ENCODE data around the gene WDR74.
"Not testable (repeated sequence)": the region's sequence is repeated elsewhere in the genome, so short reads cannot be mapped to it uniquely, and the experiment has no call there.

WDR74 gene

DNA sequence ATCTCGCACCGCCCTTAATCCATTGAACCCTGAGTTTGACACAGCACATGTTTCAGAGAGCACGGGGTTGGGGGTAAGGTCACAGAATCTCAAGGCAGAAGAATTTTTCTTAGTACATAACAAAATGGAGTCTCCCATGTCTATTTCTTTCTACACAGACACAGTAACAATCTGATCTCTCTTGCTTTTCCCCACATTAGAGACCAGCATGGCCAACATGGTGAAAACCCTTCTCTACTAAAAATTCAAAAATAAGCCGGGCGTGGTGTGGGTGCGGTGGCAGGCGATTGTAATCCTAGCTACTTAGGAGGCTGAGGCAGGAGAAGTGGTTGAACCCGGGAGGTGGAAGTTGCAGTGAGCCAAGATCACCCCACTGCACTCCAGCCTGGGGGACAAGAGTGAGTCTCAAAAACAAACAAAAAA lies 19.9 kb upstream of the WDR74 start:
- H3K36me3 ChIP-seq (ENCODE audit: control insufficient read depth, insufficient read depth, low read length); DNase-seq; H3K9me3 ChIP-seq (ENCODE audit: control insufficient read depth, low read length); H3K27ac ChIP-seq (ENCODE audit: insufficient read depth, low read length, poor library complexity, severe bottlenecking); H3K4me3 ChIP-seq (ENCODE audit: insufficient read depth, low read depth, low read length, poor library complexity, severe bottlenecking); H3K27me3 ChIP-seq (replicated peaks; ENCODE audit: control insufficient read depth, insufficient read depth, low read length, poor library complexity, severe bottlenecking): not testable (repeated sequence)
- H3K4me1 ChIP-seq (ENCODE audit: control insufficient read depth, insufficient read depth, low read length, poor library complexity, severe bottlenecking) = peaks cover 12% of the 10 kb centered on the region

DNA sequence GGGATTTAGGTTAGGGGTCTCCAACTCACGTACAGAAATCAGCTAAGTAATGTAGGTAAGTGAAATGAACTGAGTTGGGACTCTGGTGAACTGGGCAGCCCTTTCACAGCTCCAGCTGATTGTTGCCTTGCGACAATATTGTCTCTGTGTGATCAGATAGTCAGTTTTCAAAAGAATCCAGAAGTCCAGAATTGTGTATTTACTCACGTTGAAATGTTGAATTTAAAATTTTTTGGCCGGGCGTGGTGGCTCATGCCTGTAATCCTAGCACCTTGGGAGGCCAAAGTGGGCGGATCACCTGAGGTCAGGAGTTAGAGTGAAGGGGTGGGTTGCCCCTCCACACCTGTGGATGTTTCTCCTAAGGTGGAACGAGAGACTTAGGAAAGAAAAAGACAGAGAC lies 18.8 kb upstream of the WDR74 start:
- Histone ChIP-seq H3K9me3 (ENCODE audit: control insufficient read depth, low read length) (no peaks in the 10 kb centered on the region), H3K27ac (ENCODE audit: insufficient read depth, low read length, poor library complexity, severe bottlenecking) (no peak overlapping the region), H3K4me3 (ENCODE audit: insufficient read depth, low read depth, low read length, poor library complexity, severe bottlenecking) (no peak overlapping the region), H3K27me3 (replicated peaks; ENCODE audit: control insufficient read depth, insufficient read depth, low read length, poor library complexity, severe bottlenecking) (no peaks in the 10 kb centered on the region), H3K36me3 (ENCODE audit: control insufficient read depth, insufficient read depth, low read length) (peaks cover 14% of the 10 kb centered on the region), H3K4me1 (ENCODE audit: control insufficient read depth, insufficient read depth, low read length, poor library complexity, severe bottlenecking) (peaks cover 23% of the 10 kb centered on the region)
- DNase-seq = no peak

DNA sequence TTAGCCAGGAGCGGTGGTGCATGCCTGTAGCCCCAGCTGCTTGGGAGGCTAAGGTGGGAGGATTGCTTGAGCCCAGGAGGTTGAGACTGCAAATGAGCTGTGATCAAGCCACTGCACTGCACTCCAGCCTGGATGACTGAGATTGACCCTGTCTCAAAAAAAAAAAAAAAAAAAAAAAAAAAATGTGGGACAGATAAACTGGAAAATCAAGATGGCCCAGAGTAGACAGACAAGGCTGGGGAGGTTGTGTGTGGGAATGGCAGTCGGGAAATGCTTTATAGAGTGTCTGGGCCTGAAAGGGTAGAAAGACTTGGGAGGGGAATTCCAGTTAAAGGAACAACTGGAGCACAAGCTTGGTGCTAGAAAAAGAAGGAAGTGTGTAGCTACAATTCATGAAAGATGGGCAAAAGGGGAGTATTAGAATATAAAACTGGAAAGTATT lies 18.2 kb upstream of the WDR74 start:
- no peak overlapping the region for H3K27ac ChIP-seq (ENCODE audit: insufficient read depth, low read length, poor library complexity, severe bottlenecking)
- peaks cover 30% of the 10 kb centered on the region for H3K4me1 ChIP-seq (ENCODE audit: control insufficient read depth, insufficient read depth, low read length, poor library complexity, severe bottlenecking)
- H3K4me3 ChIP-seq (ENCODE audit: insufficient read depth, low read depth, low read length, poor library complexity, severe bottlenecking) = no peak overlapping the region
- H3K9me3 ChIP-seq (ENCODE audit: control insufficient read depth, low read length) = no peaks in the 10 kb centered on the region
- DNase-seq = no peak
- H3K27me3 ChIP-seq (replicated peaks; ENCODE audit: control insufficient read depth, insufficient read depth, low read length, poor library complexity, severe bottlenecking) = no peaks in the 10 kb centered on the region
- H3K36me3 ChIP-seq (ENCODE audit: control insufficient read depth, insufficient read depth, low read length) = peaks cover 20% of the 10 kb centered on the region

DNA sequence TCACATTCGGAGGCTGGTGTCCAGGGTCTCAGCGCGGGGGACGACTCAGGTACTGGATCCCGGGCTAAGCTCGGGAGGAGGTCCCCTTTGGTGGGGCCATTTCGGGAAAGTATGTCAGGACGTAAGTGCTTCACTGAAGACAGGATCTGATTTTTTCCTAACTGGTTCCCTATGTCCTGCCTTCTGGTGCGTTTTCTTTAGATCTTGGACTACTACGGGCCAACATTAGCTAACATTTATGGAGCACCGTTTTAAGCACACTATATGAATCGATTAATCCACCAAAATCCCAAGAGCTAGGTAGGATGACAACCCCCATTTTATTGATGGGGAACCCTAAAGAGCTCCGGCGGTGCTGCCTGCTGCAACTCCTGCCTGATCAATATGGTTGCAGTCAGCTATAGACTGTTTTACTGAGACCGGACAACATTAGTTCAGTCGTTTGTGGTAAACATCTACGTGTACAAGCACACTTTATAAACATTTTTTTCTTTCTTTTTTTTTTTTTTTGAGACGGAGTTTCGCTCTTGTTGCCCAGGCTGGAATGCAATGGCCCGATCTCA lies 17.0 kb upstream of the WDR74 start:
- no peak for DNase-seq
- Histone ChIP-seq H3K4me3 (ENCODE audit: insufficient read depth, low read depth, low read length, poor library complexity, severe bottlenecking) (peak overlapping the region; percentile 74), H3K4me1 (ENCODE audit: control insufficient read depth, insufficient read depth, low read length, poor library complexity, severe bottlenecking) (peaks cover 30% of the 10 kb centered on the region), H3K27me3 (replicated peaks; ENCODE audit: control insufficient read depth, insufficient read depth, low read length, poor library complexity, severe bottlenecking) (no peaks in the 10 kb centered on the region), H3K27ac (ENCODE audit: insufficient read depth, low read length, poor library complexity, severe bottlenecking) (peak overlapping the region; percentile 75), H3K9me3 (ENCODE audit: control insufficient read depth, low read length) (no peaks in the 10 kb centered on the region), H3K36me3 (ENCODE audit: control insufficient read depth, insufficient read depth, low read length) (peaks cover 32% of the 10 kb centered on the region)

DNA sequence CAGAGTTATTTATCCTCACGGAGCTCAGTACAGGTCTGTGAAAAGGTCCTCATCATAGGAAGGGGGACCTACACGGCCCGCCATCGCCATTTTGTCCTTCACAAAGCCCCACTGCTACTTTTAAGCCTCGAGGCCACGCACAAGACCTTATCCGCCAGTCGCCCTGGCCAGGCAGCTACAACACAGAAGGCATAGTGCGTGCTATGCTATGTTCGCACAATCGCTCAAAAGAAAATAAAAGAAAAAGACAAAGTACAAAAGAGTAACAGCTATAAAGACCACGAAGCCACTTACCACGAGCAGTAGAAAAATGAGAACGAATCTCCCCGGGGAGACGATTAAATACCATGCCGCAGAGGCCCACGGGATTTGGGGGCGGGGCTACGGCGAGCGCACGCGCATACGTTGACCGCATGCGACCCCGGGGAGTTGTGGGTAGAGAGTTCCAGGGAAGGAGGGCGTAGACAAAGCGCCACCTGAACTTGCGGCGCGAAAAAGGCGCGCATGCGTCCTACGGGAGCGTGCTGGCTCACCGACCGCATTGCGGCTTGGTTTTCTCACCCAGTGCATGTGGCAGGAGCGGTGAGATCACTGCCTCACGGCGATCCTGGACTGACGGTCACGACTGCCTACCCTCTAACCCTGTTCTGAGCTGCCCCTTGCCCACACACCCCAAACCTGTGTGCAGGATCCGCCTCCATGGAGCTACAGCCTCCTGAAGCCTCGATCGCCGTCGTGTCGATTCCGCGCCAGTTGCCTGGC lies 16.4 kb upstream of the WDR74 start:
- Histone ChIP-seq H3K36me3 (ENCODE audit: control insufficient read depth, insufficient read depth, low read length) (peaks cover 32% of the 10 kb centered on the region), H3K27me3 (replicated peaks; ENCODE audit: control insufficient read depth, insufficient read depth, low read length, poor library complexity, severe bottlenecking) (no peaks in the 10 kb centered on the region), H3K9me3 (ENCODE audit: control insufficient read depth, low read length) (no peaks in the 10 kb centered on the region), H3K4me1 (ENCODE audit: control insufficient read depth, insufficient read depth, low read length, poor library complexity, severe bottlenecking) (peaks cover 35% of the 10 kb centered on the region), H3K4me3 (ENCODE audit: insufficient read depth, low read depth, low read length, poor library complexity, severe bottlenecking) (peak overlapping the region; percentile 74), H3K27ac (ENCODE audit: insufficient read depth, low read length, poor library complexity, severe bottlenecking) (peak overlapping the region; percentile 80)
- peak; percentile 96 to 98 (median 96) for DNase-seq

DNA sequence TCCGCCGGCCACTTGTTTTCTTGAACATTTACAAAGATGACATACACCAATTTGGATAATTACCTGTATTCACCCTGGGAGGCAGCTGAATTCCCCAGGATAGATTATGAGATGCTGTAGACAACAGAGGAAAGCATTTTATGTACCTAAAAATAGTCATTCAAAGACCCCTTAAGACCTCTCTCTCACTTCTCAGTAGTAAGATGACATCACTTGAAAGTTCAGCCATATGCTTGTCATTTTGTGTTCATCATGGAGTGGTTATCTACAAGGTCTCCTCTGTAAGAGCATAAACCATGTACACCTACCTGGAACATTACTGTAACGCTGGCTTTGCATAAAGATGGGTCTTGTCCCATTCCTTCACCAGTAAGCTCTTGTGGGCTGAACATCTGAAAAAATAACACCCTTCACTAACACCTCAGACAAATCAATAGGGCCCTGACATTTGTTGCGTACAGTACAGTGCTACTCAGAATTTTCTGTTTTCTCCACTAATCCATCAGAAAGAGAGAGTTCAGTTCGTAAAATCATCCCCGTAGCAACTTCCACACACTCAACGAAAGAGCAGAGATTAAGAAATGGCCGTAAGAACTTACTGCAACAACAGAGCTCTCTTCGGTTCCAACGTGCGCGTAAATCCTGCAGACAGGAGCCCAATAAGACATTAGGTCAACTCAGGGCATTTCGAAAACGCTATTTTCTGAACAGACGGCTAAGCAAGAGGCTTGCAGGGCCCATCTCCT lies 15.6 kb upstream of the WDR74 start:
- H3K4me3 ChIP-seq (ENCODE audit: insufficient read depth, low read depth, low read length, poor library complexity, severe bottlenecking) = peak overlapping the region; percentile 74
- no peak for DNase-seq

DNA sequence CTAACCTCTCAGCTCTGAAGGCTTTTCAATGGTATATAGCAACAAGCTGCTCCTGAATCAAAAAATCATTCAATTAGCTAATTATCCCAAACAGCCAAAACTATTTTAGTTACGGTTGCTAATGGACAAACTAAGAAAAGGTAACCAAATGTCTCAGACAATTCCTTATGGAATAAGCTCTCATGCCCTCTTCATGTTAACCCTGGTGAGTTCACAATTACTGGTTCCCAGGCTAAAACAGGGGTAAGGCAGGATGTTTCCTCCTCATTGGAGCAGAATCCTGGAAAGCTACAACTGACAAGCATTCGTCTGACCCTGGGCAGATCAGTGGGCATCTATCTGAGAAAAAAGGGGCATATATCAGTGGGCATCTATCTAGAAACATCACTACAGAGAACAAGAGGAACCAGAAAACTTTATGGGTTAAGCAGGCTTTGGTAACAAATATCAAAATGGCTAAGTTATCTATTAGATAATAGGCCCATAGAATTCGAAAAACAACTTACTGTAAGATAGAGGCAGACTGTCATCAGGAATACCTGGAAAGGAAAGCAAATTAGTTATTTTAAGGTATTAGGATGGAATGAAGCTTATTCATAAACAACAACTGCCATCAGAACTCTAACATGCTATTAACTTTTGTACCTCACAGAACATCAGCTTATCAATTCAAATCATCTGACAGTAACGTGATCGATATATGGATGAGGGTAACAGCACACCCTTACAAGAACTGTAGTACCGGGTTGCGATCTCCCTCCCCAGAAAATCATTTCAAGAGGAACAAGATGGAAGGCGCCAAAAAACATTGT lies 14.8 kb upstream of the WDR74 start:
- H3K4me1 ChIP-seq (ENCODE audit: control insufficient read depth, insufficient read depth, low read length, poor library complexity, severe bottlenecking) = peaks cover 35% of the 10 kb centered on the region

More for the DNA sequence above, 15.6 kb upstream of the WDR74 start:
- Histone ChIP-seq H3K9me3 (ENCODE audit: control insufficient read depth, low read length) (no peaks in the 10 kb centered on the region), H3K27ac (ENCODE audit: insufficient read depth, low read length, poor library complexity, severe bottlenecking) (peak overlapping the region; percentile 80), H3K4me1 (ENCODE audit: control insufficient read depth, insufficient read depth, low read length, poor library complexity, severe bottlenecking) (peaks cover 35% of the 10 kb centered on the region), H3K36me3 (ENCODE audit: control insufficient read depth, insufficient read depth, low read length) (peaks cover 32% of the 10 kb centered on the region), H3K27me3 (replicated peaks; ENCODE audit: control insufficient read depth, insufficient read depth, low read length, poor library complexity, severe bottlenecking) (no peaks in the 10 kb centered on the region)

DNA sequence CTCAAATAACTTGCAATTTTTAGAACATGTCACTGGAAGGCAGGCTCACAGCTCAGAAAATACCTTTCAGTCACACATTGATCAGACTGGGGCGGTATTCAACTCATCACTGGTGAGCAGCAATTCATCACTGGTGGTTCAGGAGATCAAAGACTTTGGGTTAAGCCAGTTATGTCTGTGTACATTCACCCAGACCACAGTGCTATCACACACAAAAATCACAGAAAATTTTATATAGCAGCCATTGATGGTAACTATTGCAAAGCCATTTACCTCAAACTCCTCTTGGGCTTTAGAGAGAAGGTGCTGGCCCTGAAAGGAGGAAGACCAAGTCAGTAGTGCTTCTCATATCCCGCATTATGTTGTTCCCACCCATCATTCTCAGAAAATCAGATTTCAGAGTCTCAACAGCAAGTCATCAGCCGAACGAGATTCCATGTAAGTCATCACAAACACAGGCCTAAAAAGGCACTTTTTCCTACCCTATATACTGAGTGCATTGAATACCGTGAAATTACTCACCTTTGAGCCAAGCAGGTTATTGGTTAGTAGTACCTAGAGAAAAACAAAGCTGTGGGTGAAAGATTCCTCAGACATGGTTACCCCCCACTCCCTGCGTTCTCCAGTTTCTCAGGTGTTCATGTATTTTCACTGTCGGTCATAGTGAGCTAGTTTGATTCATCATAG lies 14.0 kb upstream of the WDR74 start:
- Histone ChIP-seq H3K27me3 (replicated peaks; ENCODE audit: control insufficient read depth, insufficient read depth, low read length, poor library complexity, severe bottlenecking) (no peaks in the 10 kb centered on the region), H3K4me3 (ENCODE audit: insufficient read depth, low read depth, low read length, poor library complexity, severe bottlenecking) (peak overlapping the region; percentile 74), H3K4me1 (ENCODE audit: control insufficient read depth, insufficient read depth, low read length, poor library complexity, severe bottlenecking) (peaks cover 35% of the 10 kb centered on the region), H3K9me3 (ENCODE audit: control insufficient read depth, low read length) (no peaks in the 10 kb centered on the region), H3K36me3 (ENCODE audit: control insufficient read depth, insufficient read depth, low read length) (peaks cover 32% of the 10 kb centered on the region), H3K27ac (ENCODE audit: insufficient read depth, low read length, poor library complexity, severe bottlenecking) (peak overlapping the region; percentile 80)
- no peak for DNase-seq

More for the DNA sequence above, 14.8 kb upstream of the WDR74 start:
- no peaks in the 10 kb centered on the region for H3K27me3 ChIP-seq (replicated peaks; ENCODE audit: control insufficient read depth, insufficient read depth, low read length, poor library complexity, severe bottlenecking)
- H3K27ac ChIP-seq (ENCODE audit: insufficient read depth, low read length, poor library complexity, severe bottlenecking) = peak overlapping the region; percentile 80
- H3K4me3 ChIP-seq (ENCODE audit: insufficient read depth, low read depth, low read length, poor library complexity, severe bottlenecking) = peak overlapping the region; percentile 74
- no peaks in the 10 kb centered on the region for H3K9me3 ChIP-seq (ENCODE audit: control insufficient read depth, low read length)
- DNase-seq = no peak
- peaks cover 32% of the 10 kb centered on the region for H3K36me3 ChIP-seq (ENCODE audit: control insufficient read depth, insufficient read depth, low read length)

DNA sequence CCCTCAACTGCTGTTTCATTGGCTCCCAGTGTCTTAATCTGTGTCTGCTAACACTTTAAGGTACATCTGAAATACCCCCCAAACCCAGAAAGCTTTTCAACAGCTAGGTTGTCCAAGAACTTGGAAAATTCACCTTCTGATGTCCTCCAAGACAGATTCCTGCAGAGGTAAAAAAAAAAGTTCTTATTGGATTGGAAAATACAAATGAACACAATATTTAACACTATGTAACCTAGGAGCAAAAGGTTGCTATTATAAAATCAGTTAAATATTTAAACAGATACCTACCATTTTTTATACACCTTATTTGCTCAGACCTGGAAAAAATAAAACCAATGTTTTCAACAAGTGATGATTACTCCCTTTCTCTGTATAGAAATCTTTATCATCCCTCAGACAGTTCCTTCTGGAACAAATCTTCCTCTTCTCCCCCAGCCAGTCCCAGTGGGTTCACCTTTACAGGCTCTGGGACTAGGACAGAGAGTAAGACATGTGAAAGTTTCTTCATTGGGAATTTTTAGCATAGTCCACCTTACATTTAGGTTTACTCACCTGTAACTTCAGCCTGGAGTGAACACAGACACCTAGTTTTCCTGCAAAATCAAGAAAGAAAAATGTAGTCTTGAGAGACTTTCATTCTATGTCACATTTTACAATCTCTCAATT lies 13.3 kb upstream of the WDR74 start:
- no peaks in the 10 kb centered on the region for H3K27me3 ChIP-seq (replicated peaks; ENCODE audit: control insufficient read depth, insufficient read depth, low read length, poor library complexity, severe bottlenecking)
- no peak overlapping the region for H3K4me3 ChIP-seq (ENCODE audit: insufficient read depth, low read depth, low read length, poor library complexity, severe bottlenecking)
- peaks cover 35% of the 10 kb centered on the region for H3K4me1 ChIP-seq (ENCODE audit: control insufficient read depth, insufficient read depth, low read length, poor library complexity, severe bottlenecking)
- no peak for DNase-seq
- no peaks in the 10 kb centered on the region for H3K9me3 ChIP-seq (ENCODE audit: control insufficient read depth, low read length)
- peaks cover 32% of the 10 kb centered on the region for H3K36me3 ChIP-seq (ENCODE audit: control insufficient read depth, insufficient read depth, low read length)
- no peak overlapping the region for H3K27ac ChIP-seq (ENCODE audit: insufficient read depth, low read length, poor library complexity, severe bottlenecking)

Data from effector memory CD4-positive, alpha-beta T cell (primary cell).